Muscle layer of colon (tissue), 2 donors: Measurements from ENCODE around the gene HIGD1A.

Experiments
- H3K27ac ChIP-seq: one replicate; pipeline ENCODE4 v1.7.0; 2013; ENCODE audit warnings: low read depth, mild to moderate bottlenecking, low read length, moderate library complexity
- H3K27me3 ChIP-seq, 2 donors: one replicate each; pipeline ENCODE4 v1.7.0; 2013; ENCODE audit warnings: low read length in 2 of 2, mild to moderate bottlenecking in 2 of 2; ENCODE audit not compliant: insufficient read depth in 2 of 2, control insufficient read depth in 1 of 2
- H3K36me3 ChIP-seq: one replicate; pipeline ENCODE4 v1.7.0; 2013; ENCODE audit warnings: mild to moderate bottlenecking, low read length; ENCODE audit not compliant: insufficient read depth
- H3K4me1 ChIP-seq: one replicate; pipeline ENCODE4 v1.7.0; 2013; ENCODE audit warnings: mild to moderate bottlenecking, low read length; ENCODE audit not compliant: insufficient read depth
- H3K4me3 ChIP-seq, 2 donors: one replicate each; pipeline ENCODE4 v1.7.0; 2013; ENCODE audit warnings: low read length in 2 of 2, low read depth in 1 of 2, mild to moderate bottlenecking in 1 of 2, moderate library complexity in 1 of 2
- H3K9ac ChIP-seq: one replicate; pipeline ENCODE4 v1.7.0; 2013; ENCODE audit warnings: low read length
- H3K9me3 ChIP-seq: one replicate; pipeline ENCODE4 v1.7.0; 2013; ENCODE audit warnings: mild to moderate bottlenecking, low read length
- donor health status: abdominal sarcoma.
- donor health status: Adenocarcinoma of cecum.

HIGD1A gene

DNA sequence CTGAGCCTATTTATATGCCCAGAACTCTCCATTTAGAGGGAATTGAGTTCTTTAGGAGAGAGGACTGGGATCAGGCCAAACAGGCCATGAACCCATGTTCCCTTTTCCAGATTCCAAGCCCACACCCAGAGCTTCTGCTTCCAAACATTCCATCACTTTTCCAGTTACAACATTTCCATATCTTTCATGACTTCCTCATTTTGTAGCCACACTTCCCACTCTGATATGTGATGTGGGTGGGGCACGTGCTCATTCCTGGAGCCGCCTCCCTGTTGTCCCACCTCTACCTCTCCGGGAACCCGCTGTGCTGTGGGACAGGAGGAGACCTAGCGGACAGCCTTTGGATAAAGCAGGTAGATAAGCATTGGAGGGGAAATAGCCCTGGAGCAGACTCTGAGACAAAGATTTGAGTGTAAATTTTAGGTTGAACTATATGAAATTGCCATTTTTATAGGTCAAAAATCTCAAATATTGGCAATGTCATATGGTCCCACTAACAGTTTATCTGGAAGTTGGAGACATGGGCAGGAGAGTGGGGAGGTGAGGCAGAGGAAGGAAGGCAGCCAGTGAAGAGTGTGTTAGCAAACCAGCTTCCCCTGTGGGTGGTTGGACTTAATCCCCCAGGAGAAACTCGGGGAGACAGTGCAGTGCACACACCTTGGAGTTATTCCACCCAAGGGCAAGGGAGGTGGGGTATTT is 39.6 kb upstream of the HIGD1A start:
- no peaks in the 10 kb centered on the region for H3K9me3 ChIP-seq
- peaks cover 18% of the 10 kb centered on the region for H3K4me1 ChIP-seq
- no peaks in the 10 kb centered on the region for H3K27me3 ChIP-seq
- no peaks in the 10 kb centered on the region for H3K36me3 ChIP-seq
- H3K27ac ChIP-seq, result no peak overlapping the region
- no peak overlapping the region for H3K4me3 ChIP-seq
- no peak overlapping the region for H3K9ac ChIP-seq

DNA sequence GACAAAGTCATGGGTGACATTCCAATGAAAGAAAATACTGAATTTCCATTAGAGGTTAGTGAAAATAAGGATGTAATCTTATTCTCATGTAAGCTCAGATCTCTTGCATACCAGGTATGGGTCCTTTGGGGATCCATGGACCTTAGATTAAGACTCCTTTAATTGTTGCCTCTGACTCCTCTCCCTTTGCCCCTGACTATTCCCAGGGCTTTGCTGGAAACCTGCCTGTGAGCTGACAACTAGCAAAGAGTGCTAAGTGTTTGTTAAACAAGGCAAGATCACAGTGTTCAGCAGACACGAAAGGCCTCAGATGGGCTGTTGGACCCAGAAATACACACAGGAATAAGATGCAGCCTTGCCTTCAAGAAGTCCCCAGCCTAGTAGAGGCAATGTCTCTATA is 37.0 kb upstream of the HIGD1A start:
- Histone ChIP-seq H3K9me3 (no peaks in the 10 kb centered on the region), H3K27me3 (no peaks in the 10 kb centered on the region), H3K27ac (no peak overlapping the region), H3K4me3 (no peak overlapping the region), H3K9ac (no peak overlapping the region), H3K4me1 (peaks cover 6% of the 10 kb centered on the region), H3K36me3 (no peaks in the 10 kb centered on the region)

DNA sequence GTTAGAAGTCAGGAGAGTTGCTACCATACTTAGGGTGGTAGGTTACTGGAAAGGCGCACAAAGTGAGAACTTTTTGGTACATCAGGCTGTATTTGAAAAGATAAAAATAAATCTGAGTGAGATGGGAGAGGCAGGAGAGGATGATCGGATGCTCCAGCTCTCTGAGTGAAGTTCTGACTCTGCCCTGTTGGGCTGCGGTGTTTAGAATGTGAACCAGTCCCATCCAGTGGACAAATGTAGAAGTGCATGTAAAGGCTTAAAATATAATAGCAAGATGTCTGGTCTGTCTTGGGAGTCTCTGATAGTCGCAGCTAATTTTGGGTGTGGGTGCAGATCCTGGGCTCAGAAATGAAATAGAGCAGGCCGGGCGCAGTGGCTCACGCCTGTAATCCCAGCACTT is 35.3 kb upstream of the HIGD1A start:
- Histone ChIP-seq H3K4me3 (no peak overlapping the region), H3K9ac (no peak overlapping the region), H3K9me3 (no peaks in the 10 kb centered on the region), H3K36me3 (no peaks in the 10 kb centered on the region), H3K4me1 (no peaks in the 10 kb centered on the region), H3K27ac (no peak overlapping the region), H3K27me3 (no peaks in the 10 kb centered on the region)

DNA sequence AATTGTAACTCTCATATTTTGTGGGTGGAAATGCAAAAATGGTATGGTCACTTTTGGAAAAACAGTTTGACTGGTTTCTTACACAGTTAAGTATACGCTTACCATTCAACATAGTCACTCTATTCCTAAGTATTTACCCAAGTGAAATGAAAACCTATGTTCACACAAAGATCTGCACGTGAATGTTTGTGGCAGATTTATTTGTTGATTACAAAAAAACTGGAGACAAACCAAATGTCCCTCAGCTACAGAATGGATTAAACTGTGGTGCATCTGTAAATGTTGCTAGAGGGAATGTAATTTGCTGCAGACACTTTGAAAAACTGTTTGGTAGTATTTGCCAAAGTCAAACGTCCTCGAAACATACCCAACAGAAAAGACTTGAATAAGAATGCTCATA is 34.3 kb upstream of the HIGD1A start:
- Histone ChIP-seq H3K36me3 (no peaks in the 10 kb centered on the region), H3K4me3 (no peak overlapping the region), H3K27ac (no peak overlapping the region), H3K9ac (no peak overlapping the region), H3K27me3 (no peaks in the 10 kb centered on the region), H3K9me3 (no peaks in the 10 kb centered on the region), H3K4me1 (no peaks in the 10 kb centered on the region)

DNA sequence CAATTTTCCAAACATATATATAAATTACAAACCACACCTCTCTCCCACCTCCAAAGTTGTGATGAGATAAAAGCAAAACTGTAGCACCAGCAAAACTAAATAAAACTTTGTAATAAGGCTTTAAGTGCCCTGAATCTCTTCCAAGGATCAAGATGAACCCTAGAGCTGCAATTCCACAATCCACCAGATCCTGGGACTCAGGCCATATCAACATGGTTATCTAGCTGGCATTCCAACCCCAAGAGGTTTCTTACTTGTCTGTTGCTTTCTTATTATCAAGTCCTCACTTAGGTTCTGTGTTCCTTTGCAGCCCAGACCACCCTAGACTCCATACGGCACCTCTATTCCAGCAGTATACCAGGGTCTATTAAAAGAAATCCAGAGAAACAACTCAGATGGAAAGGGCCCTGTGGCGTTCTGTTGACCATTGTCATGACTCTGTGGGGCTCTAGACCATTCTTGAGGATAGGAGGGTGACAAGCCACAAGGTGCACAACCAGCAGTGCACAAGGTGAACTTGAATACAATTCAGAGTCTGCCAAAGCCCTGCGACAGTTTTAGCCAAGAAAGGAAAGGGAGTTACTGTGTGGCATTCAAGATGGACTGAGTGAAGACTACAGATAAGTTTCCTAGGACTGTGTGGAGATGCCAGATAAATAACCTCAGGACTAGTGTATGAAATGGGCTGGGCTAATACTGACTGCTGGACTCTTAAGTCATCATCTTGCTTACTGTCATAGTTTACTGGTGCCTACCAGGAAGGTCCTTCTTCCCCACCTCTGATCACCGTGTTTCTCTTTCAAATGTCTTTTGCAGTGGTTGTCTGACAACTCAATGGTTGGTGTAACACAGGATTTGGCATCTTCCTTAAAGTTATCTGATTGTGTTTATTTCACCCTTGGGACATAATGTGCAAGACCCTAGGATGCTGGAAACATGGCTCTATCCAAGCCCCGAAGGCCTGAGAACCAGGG is 32.1 kb upstream of the HIGD1A start:
- no peaks in the 10 kb centered on the region for H3K4me1 ChIP-seq
- H3K36me3 ChIP-seq, result no peaks in the 10 kb centered on the region
- no peak overlapping the region for H3K4me3 ChIP-seq
- H3K9ac ChIP-seq, result no peak overlapping the region
- H3K27me3 ChIP-seq, result no peaks in the 10 kb centered on the region
- no peaks in the 10 kb centered on the region for H3K9me3 ChIP-seq
- no peak overlapping the region for H3K27ac ChIP-seq

DNA sequence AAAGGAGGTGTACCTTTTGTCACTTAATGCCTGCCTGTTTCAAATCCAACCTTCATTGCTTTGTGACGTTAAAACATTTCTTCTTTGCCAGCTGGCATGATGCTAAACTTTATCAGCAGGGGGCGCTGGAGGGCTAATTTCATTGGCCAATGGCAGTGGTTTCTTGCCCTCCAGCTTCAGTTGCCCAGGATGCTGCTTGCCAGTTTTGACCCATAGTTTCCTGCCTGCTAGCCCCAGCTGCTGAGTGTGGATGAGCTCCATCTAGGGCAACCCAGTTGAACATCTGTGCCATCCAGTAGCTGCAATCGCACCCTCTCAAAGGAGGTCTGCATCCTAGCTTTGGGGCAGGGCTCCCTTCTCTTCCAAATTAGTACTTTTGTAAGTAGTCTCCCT is 27.0 kb upstream of the HIGD1A start:
- Histone ChIP-seq H3K9ac (no peak overlapping the region), H3K27me3 (no peaks in the 10 kb centered on the region), H3K27ac (no peak overlapping the region), H3K9me3 (no peaks in the 10 kb centered on the region), H3K4me1 (no peaks in the 10 kb centered on the region), H3K36me3 (no peaks in the 10 kb centered on the region), H3K4me3 (no peak overlapping the region)

DNA sequence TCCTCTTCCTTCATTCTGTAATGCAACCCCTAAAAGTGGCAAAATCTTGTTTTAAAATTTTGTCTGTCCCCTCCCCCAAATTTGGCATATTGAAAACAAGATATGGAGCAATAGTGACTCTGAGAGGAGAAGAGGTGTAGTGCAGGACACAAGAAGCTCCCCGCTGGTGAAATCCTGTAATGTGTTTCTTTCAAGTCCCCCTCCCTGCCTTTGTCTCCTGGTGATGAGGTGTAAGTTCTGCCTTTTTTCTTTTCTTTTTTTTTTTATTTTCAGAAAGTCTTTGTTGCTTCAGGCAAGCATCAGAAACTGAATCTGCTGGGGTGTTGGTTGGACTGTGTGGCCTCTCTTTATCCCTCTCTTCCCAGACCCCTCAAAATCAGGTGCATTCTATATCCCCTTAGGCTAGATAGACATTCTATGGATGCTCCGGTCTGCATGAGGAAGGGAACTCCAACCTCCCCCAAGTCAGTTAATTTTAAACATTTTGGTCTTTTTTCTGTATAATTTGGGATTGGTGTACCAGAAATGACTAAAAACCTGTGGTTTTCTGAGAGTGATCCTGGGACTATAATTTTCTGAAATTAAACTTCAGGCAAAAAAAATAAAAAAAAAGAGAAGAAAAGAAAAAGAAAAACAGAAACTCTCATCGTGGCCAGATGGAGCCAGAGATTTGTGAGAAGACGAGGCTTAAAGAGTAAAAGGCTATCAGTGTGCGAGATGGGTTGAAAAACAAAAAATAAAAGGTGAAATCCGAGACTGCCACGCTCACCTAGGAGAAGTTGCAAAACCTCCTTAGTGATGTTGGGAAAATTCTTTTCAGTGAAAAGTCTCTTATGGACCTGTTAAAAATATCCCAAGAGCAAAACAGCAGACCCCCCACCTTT is 26.4 kb upstream of the HIGD1A start:
- H3K36me3 ChIP-seq, result no peaks in the 10 kb centered on the region
- H3K27me3 ChIP-seq, result no peaks in the 10 kb centered on the region
- H3K9ac ChIP-seq, result no peak overlapping the region
- H3K27ac ChIP-seq, result no peak overlapping the region
- H3K4me1 ChIP-seq, result no peaks in the 10 kb centered on the region
- H3K4me3 ChIP-seq, result no peak overlapping the region
- H3K9me3 ChIP-seq, result no peaks in the 10 kb centered on the region

DNA sequence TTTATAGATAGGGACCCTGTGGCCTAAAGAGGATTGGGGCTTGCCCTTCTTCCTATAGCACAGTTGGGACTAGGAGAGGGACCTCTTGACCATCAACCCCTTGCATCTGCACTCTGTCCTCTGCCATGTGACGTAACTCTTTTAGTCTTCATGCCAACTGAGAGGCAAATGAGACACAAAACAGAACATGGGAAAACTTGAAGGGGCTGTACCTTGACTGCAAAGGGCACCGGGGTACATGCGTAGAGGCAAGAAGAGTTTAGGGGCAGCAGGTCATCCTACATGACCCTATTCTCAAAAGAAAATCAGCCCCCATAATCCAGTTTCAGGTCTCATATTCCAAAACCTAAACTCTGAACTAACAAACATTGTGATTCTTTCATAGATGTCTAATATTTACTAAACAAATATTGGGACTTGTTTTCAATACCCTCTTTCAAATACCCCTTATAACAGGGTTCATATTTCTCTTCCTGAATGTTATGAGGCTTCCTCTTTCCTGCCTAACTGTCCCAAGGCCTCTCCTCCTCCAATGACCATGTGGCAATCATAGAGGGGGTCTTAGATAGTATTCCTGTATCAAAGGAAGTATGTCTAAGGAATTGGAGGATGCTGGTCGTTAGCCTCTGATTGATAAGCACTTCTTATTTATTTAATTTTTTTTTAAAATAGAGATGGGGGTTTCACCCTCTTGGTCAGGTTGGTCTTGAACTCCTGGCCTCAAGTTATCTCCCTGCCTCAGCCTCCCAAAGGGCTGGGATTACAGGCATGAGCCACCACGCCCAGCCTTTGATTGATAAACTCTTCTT is 25.5 kb upstream of the HIGD1A start:
- Histone ChIP-seq H3K4me1 (no peaks in the 10 kb centered on the region), H3K36me3 (no peaks in the 10 kb centered on the region), H3K4me3 (no peak overlapping the region), H3K9me3 (no peaks in the 10 kb centered on the region), H3K27ac (no peak overlapping the region), H3K9ac (no peak overlapping the region), H3K27me3 (no peaks in the 10 kb centered on the region)

DNA sequence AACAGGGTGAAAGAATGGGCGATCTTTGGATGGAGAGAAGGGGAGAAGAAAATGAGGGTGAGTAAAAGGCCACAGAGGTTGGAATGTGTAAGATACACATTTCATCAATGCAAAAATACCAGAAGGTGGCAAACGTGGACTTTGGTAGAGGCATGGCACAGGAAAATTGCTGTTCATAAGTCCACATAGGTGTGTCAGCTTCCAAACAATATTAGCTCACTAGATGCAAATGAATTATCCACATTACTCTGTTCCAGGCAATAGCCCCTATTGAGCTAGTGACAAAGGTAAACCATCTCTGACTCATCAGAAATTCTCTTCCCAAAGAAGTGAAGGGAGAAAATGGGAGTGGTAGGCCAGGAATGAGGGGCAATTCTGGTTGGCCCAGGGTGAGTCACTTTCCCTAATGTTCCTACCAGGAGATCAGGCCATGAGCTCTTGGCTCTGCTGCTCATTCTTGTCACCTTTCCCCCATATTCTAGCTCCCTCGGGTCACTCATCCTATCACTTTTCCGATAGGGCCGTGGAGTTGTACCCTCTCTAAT is 24.9 kb upstream of the HIGD1A start:
- H3K4me1 ChIP-seq, result no peaks in the 10 kb centered on the region
- no peak overlapping the region for H3K27ac ChIP-seq
- no peaks in the 10 kb centered on the region for H3K9me3 ChIP-seq
- no peaks in the 10 kb centered on the region for H3K36me3 ChIP-seq
- H3K9ac ChIP-seq, result no peak overlapping the region
- no peak overlapping the region for H3K4me3 ChIP-seq
- H3K27me3 ChIP-seq, result no peaks in the 10 kb centered on the region

DNA sequence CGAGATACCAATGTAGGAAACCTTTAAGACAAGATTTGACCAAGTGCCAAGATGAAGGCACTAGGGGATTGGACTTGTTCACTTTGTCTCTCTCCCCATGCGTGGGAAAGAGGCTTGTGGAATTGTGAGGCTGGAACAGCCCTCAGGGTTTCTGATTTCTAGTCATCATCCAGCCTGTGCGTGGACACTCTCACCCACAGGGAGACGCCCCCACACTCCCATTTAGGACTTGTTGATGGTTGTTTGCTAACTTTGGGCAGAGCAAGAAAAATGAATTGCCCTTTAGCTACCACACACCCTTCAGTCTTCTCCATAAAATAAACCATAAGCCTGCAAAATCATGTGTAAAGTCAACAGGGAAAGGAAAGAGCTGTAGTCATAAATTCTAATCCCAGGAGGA is 23.4 kb upstream of the HIGD1A start:
- Histone ChIP-seq H3K9me3 (no peaks in the 10 kb centered on the region), H3K36me3 (no peaks in the 10 kb centered on the region), H3K9ac (no peak overlapping the region), H3K4me3 (no peak overlapping the region), H3K27ac (no peak overlapping the region), H3K4me1 (no peaks in the 10 kb centered on the region), H3K27me3 (no peaks in the 10 kb centered on the region)
